ENCODE data around the gene B9D1.

Gene B9D1

DNA sequence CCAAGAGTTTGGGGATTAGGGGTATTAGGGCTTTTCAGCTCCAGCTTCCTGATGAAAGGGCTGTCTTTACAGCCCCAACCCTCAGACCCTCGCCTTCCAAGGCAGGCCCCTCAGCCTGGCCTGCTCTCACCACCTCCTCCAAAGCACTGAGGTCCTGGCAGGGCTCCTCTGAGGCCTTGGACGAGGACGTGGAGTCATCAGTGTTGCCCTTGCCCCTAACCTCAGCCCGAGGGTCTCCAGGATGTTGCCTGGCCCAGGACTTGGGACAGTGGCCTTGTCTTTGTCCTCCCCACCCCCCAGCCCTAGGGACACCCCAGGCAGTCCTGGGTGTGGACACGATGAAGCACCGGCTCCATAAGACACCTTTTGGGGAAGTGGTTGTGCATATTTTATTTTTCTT, 28.2 kb downstream of the B9D1 start:
- DNase-seq: no peak

DNA sequence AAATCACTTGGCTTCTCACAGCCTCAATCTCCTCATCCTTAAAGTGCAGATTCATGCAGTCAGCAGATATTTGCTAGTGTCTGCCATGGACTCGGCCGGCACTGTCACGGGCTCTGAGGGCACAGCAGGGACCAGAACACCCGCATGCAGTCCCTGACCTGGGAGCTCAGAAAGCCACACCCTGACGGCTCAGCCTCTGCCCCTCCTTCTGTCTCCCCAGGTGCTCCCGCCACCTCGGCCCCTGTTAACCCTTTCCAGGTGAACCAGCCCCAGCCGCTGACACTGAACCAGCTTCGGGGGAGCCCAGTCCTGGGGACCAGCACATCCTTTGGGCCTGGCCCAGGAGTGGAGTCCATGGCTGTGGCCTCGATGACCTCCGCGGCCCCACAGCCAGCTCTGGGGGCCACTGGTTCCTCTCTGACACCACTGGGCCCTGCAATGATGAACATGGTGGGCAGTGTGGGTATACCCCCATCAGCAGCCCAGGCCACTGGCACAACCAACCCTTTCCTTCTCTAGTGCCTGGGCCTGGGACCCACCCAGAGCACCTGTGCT, 28.7 kb downstream of the B9D1 start:
- DNase-seq: no peak

DNA sequence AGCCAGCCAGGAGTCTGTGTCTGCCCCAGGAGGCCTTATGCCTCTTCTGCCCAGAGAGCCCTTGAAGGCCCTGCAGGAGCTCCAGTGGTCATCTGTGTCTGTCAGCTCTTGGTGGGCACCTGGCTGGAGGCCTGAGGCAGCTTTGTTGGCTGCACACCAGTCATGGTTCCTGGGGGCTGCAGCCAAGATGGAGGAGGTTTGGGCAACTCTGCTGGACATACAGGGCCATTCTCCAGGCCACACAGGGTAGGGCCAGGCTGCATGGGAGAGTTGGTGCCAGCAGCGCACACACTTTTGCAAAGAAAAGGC, 29.4 kb downstream of the B9D1 start:
- no peak for DNase-seq

DNA sequence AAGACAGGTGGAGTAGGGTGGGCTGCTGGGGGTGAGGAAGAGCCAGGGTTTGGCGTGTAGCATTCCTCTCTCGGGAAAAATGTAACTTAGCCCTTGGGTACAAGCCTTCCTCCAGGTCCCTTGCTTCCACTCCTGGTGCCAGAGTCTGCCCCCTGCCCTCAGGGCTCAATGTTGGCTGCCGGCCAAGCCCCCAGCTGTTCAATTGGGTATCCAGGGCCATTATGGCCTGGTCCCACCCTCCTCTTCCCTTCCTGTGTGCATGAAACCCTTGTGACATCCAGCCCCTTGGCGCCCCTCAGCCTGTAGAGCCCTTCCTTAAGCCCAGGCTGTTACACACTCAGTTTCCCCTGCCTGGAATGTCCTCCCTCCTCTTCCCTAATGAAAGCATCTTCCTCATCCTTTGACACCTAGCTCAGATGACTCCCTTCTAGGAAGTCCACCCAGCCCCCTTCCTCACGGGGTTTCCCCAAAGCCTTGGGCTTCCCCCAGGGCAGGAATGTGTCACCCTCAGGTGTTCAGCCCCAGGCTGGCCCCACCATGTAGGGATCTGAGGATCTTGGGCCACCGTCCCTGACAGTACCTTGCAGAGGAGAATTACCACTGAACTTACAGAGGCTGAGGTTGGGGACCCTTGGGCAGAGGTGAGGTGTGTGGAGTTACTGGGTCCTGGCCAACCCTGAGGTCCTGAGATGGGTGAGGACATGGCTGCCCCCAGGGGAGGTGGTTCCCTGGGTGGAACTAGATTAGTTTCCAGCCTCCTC, 30.0 kb downstream of the B9D1 start:
- DNase-seq: peak; percentile 23

DNA sequence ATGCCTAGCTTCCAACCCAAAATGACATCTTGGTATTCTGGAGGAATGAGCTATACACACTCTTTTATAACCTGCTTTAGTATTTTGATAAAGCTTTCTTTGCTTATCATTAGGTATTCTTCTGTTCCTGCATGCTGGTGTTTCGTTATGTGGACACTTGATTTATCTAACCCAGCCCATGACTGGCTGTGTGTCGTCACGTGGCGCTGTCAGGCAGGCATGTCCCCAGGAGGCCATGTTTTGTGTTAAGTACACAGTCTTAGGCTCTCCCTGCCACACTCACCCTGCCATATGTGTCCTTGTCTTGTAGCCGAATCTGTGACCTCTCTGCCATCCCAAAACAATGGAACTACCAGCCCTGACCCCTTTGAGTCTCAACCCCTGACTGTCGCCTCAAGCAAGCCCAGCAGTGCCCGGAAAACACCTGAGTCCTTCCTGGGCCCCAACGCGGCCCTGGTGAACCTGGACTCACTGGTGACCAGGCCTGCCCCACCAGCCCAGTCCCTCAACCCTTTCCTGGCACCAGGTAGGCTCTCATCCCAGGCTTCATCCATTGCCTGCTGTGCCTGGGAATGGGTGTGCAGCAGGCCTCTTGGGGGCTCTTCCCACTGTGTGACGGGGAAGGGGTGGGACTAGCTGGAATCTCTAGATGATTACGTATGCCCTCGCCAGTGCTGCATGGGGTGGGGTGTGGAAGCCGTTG, 30.8 kb downstream of the B9D1 start:
- DNase-seq: no peak

DNA sequence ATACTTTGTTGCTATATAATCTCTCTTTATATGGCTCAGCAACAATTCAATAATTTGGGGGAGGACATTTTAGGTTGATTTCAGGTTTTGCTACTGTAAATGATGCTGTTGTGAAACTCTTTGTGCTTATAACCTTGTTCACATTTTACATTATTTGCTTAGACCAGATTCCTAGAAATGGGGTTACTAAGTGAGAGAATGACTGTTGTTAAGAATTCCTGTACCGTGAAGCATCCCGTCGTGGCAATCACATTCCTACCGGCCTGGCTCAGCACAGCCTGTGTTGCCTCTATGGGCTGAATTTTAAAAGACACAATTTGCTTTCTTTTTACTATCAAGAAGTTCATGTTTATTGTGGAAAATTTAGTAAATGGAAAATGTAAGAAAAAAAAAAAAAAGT, 31.4 kb downstream of the B9D1 start:
- DNase-seq: no peak

DNA sequence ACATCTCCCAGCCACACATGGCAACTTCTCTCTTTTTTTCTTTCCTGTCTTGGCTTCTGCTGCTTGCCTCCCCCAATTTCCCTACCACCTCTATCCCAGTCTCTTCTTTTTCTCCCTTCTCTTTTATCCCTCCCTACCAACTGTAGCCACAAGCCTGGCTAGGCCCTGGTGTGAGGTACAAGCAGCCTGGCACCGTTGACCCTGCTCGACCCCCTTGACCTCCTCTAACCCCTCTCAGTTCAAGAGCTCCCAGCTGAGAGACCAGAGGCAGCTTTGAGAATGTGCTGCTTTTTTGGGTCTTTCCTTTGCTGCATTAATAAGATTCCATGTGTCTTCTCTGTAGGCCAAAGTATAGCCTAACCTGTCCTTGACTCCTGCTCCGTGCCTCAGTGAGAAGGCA, 32.3 kb downstream of the B9D1 start:
- no peak for DNase-seq

DNA sequence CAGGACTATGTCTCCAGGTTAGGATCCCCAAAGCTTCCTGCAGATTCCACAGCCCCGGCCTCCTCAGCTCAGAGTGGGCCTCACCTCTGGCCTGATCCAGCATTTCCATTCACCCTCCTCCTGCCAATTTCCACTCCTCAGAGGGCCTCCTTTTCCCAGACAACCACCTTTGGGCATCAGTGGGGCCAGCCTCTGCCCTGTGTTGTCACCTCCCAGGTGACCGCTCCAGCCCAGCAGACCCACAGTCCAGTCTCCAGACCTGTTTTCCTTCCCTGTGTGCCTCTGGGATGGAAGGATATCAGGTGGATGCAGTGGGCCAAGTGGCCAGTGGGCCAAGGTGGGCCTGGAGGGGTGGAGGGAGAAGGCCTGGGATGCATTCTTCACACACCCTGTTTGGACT, 32.7 kb downstream of the B9D1 start:
- no peak for DNase-seq

DNA sequence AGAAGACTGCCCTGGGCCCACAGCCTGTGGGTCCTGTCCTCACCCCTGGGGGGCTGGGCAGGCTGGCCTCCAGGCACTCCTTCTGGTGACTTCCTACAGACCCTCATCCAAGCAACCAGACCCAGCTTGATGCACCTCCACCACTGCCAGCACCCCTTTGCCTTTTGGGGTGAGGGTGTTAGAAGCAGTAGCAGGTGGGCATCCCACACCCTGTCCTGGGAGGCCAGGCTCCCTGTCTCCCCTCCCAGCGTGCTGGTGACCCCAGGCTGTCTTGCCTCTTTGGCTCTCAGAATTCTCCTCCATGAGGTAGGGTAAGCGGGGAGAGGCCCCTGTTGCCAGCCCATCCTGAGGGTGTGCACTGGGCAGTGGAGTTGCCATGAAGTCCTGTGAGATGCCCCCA, 33.4 kb downstream of the B9D1 start:
- DNase-seq: no peak

DNA sequence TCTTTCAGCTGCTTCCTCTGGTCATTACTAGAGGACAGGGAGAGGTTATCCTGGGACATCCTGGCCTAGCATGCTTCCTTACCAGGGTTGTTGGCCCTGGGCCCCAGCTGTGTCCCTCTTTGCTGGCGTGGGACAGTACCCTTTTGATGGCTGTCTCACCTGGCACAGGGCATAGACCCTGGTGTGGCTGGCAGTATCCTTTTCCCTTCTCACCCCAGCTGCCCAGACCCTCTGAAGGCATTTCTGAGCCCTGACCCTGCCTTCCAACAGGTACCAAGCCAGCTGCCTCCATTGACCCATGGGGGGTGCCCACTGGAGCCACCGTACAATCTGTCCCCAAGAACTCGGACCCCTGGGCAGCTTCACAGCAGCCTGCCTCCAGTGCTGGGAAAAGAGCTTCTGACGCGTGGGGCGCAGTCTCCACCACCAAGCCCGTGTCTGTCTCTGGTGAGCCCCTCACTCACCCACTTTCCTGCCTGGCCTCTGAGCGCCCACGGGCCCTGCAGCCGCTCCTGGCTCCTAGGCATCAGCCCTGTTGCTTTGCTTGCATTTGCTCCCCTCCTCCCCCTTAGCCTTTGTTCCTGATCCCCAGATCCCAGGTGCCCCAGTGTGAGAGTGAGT, 34.0 kb downstream of the B9D1 start:
- no peak for DNase-seq

DNA sequence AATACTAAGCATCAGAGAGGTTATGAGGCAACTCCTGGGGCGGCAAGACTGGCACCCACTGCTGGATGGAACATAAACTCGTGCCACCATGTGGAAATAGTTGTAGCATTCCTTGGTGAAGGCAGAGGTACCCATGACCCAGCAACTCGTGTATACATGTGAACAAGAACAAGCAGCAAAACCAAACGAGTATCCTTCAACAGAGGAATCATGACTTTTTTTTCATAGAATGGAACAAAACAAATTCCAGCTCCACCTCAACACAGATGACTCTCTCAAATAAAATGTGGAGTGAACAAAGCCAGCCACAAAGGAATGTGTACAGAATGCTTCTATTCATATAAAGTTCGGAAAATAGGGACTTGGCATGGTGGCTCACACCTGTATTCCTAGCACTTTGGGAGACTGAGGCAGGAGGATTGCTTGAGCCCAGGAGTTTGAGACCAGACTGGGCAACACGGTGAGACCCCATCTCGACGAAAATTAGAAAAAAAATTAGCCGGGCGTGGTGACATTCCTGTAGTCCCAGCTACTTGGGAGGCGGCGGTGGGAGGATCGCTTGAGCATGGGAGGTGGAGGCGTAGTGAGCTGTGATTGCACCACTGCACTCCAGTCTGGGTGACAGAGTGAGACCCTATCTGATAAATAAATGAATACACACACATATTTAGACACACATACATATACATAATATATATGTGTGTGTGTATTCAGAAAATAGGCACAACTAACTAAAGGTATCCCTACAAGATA, 35.3 kb downstream of the B9D1 start:
- DNase-seq: no peak

DNA sequence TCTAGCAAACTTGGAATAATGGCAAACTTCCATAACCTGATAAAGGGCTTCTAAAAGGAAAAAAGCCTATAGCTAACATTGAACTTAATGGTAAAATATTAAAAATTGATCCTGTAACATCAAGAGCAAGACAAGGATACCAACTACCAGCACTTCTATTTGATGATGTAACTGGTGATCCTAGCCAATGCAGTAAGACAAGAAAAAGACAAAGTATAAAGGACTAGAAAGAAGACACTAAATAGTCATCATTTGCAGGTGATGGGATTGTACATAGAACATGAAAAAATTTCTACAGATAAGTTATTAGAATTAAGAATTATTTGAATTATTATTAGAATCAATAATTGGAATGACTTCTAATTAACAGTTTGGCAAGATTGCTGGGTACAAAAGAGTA, 37.0 kb downstream of the B9D1 start:
- DNase-seq: no peak

DNA sequence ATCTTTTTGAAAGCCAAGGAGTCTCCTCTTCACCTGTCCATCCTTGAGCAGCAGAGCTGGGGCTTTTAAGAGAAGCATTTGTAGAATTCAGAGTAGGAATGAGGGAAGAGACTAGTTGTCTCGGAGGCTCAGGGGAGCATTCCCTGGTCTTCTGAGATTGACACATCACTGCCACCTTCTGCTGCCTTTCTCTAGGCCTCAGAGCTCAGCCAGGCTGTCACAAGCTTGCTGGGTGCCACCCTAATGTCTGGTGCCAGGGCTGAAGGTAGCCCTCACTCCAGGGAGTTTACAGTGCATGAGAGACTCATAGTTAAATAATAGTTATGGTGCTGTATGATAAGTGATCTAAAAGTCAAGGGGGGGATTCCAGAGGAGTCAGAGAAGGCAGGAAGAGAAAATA, 39.7 kb downstream of the B9D1 start:
- DNase-seq: no peak

DNA sequence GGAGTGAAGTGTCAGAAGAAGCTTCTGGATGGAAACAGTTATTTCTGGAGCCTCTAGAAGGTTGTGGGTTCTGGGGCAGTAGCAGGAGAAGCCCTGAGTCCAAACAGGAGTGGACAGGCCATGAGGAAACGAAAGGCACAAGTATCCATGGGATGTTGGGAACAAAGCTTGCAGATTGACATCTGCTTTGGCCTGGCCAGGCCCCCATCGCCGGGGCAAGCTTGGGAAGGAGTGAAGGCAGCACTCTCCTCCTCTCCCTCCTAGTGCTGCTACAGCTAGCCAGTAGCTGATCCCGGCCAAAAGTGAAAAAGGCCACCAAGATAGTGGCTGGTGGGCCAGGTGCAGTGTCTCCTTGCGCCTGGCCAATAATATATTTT, 40.4 kb downstream of the B9D1 start:
- no peak for DNase-seq

DNA sequence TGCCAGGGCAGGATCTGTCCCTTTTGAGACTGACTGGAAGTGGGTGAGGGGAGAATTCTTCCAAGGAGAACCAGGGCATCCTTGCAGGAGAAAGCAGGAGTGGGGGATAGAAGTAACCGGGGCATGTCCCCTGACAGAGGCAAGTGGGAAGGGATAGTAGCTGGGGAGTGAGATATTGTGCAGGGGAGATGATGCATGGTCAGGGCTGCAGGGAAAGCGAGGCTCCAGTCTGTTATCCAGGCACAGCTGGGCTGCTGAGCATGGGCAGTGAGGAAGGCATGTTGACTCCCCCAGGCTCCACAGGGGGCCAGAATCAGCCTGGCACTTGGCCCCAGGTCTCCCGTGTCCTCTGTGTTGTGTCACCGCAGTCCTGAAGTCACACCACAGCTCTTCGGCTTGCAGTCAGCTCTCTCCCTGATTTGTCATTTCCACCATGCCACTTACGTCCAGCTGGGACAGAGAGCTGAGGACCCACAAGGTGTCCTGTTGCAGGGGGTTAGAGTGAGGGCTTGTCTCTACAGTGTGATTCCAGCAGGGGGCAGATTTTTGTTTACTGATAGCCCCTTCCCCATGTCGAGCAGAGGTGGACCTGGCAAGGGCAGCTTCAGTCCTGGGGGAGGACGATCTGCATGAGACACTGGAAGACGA, 40.9 kb downstream of the B9D1 start:
- DNase-seq: no peak

DNA sequence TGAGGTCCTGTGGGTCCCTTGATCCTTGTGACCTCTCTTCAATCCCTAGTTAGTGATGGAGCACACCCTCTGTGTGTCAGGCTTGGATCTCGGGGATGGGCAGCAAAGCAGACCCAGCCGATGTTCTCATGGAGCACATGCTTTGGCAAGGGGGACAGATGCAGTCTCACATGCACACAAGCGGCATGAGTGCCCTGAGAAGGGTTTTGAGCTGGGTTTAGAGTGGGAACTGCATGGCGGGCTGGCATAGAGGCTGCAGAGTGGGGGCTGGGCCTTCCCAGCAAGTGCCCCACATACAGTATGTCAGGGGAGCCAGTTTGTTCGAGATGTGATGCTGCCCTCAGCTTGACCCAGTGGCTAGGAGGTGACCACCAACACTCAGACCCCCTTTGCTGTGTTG, 41.6 kb downstream of the B9D1 start:
- no peak for DNase-seq

DNA sequence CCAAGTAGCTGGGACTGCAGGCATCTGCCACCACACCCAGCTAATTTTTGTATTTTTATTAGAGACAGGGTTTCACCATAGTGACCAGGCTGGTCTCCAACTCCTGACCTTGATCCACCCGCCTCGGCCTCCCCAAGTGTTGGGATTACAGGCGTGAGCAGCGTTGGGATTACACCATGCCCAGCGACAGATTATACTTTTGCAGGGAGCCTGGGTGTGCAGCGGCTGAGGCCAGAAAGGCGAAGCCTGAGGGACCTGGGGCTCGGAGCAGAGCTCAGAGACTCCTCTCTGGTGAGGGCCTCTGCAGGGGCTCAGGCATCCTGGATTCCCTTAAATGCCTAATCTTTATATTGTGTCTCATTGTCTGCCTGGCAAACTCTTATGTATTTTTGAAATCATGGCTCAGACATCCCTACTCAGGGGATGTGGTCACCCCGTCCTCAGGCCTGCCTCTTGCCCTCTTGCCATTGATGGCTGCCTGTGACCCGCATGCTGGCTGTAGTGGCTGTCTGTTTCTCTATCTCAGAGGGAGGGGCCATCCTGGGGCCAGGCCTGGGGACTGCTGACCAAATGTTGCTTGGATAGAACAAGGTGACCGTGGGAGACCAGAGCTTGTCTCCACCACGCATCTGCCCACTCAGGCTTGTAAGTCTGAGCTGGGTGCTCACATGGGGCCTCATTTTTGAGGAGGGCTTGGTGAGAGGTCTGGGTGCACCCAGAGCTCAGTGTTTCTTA, 42.6 kb downstream of the B9D1 start:
- no peak for DNase-seq

DNA sequence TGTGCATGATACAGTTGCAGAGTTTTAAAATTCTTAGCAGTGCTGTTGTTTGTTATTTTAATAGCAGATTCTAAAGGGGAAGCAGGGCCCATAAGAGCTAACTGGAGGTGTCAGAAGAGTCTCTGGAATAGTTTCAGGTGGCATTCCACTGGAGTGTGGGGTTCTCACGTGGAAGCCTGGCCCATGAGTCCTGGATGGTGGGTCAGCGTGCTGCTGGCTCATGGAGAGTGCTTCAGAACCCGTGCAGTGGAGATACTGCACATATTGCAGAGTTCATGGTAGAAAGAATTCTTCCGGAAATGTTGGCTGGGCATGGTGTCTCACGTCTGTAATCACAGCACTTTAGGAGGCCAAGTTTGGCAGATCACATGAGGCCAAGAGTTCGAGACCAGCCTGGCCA, 43.9 kb downstream of the B9D1 start:
- DNase-seq: no peak

DNA sequence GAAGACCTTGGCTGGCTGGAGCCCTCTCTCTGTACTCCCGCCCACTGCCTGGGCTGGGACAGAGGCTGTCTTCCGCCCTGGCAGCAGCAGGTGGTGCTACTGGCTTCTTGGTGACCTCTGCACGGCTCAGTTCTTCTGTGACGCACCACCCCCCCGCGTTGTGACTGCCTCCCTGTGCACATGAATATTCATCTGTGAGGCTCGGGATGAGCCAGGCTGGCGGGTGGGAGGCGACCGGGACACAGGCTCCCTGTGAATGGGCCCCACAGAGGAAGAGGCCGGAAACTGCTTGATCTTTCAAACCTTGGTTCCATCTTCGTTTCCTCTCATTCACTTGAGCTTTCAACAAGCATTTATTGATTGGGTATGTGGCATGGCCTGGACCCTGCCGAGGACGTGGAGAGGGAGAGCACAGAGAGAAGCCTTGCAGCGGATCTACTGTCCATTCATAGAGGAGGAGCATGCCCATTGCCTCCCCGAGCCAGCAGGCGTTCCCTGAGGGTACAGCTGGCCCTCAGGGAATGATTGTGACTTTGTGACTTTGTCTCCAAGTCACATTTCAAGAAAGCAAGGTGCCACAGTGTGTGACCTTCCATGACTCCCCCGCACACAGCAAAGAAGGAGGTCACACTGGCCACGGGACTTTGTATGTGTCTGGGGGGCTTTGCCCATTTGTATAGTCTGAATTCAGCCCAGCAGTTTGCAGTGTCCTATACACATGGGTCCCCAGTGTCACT, 45.0 kb downstream of the B9D1 start:
- DNase-seq: no peak

DNA sequence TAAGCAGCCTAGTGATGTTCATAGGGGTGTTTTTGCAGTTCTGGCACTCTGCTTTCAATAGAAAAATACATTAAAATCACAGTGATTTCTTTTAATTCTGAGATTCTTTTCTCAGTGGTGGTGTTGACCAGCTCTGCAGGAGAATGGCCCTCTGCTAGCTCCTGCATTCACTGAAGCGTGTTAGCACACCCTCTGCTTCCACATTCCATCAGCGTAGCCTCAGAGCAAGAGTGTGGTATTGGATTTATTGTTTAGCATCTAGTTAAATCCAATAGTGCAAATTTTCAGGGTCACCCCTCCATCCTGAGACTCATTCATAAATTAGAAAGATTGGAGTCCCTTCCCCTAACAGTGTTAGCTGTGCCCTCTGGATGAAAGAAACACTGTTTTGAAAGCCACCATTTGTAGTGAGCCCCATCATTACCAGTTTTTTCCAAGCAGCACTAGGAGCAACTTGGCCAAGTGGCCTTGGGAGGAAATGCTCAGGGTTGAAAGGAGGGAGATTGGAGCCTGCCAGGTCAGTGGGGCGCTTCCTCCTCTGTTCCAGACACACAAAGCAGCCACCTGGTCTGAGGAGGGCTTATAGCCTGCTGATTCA, 45.7 kb downstream of the B9D1 start:
- no peak for DNase-seq

DNA sequence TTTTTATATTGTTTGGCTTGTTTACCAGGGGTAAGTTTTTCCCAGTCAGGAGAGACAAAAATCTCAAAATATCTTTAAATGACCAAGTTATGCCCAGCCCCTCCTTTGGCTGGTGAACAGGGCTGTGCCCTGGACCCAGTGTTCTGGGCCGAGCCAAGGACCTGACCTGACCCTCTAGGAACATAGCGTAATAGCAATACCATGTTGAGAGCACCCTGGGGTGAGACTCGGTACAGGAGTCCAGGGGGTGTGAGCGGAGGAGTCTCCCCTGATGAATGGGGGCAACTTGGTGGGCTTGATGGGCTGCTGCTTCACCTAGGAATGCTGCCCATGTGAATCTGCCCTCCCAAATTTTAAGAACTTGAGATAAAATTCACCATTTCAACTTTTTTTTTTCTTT, 47.4 kb downstream of the B9D1 start:
- DNase-seq: no peak
